K562 (cell line): ENCODE data around the gene CLCN6. TPM values are rescaled to one million over a fixed set of nuclear protein-coding genes. Genes with fewer than 3 reads are reported as not detected.

Source experiments
- ELF2 ChIP-seq: fragments of 250-450 bp; sonication (Bioruptor Pico); IDR thresholded peaks from 2 replicates; pipeline ENCODE4 v1.5.0; 2021; ENCODE audit warnings: mild to moderate bottlenecking
- FOXA3 ChIP-seq, 2 experiments: fragments of 450-650 bp in 1 of 2; sonication (generic) in 1 of 2; formaldehyde crosslinking; IDR thresholded peaks in 1 of 2; conservative IDR thresholded peaks in 1 of 2; 2 replicates each; pipeline versions ENCODE4 v1.4.0 to v1.8.0; 2020 to 2022; ENCODE audit warnings: mild to moderate bottlenecking in 2 of 2, missing genetic modification reagents in 1 of 2
- IFI16 ChIP-seq: fragments of 250-450 bp; sonication (Bioruptor Pico); IDR thresholded peaks from 2 replicates; pipeline ENCODE4 v2.1.2; 2022; ENCODE audit warnings: mild to moderate bottlenecking, inconsistent platforms
- JUNB ChIP-seq: fragments of 450-650 bp; formaldehyde crosslinking; conservative IDR thresholded peaks from 2 replicates; pipeline ENCODE4 v1.4.0; 2020; ENCODE audit warnings: mild to moderate bottlenecking
- MTA1 ChIP-seq: fragments of 450-650 bp; IDR thresholded peaks from 2 replicates; pipeline ENCODE4 v1.6.1; 2017; ENCODE audit warnings: borderline replicate concordance
- MYC ChIP-seq, 2 experiments: fragments of 250-450 bp in 1 of 2; sonication (Bioruptor Pico) in 1 of 2; IDR thresholded peaks; 2 replicates each; pipeline versions ENCODE4 v1.5.1 to v1.6.1; 2012 to 2021; ENCODE audit warnings: low read depth in 2 of 2, borderline replicate concordance in 1 of 2, improper control_type of control experiment in 1 of 2, low read length in 1 of 2, mild to moderate bottlenecking in 1 of 2, moderate library complexity in 1 of 2
- PCBP2 ChIP-seq: fragments of 200-400 bp; formaldehyde crosslinking; IDR thresholded peaks from 2 replicates; pipeline ENCODE4 v1.6.1; 2018; ENCODE audit warnings: low read length, low read depth, mild to moderate bottlenecking, moderate library complexity; ENCODE audit not compliant: poor library complexity, severe bottlenecking
- SAP30 ChIP-seq: fragments of 200-600 bp; sonication (generic); IDR thresholded peaks from 2 replicates; pipeline ENCODE4 v1.6.1; 2012; ENCODE audit warnings: borderline replicate concordance, low read depth, mild to moderate bottlenecking, moderate library complexity, low read length, control low read depth, inconsistent platforms; ENCODE audit not compliant: insufficient read depth, poor library complexity, severe bottlenecking
- SMAD3 ChIP-seq: fragments of 450-650 bp; formaldehyde crosslinking; conservative IDR thresholded peaks from 2 replicates; pipeline ENCODE4 v1.4.0; 2020; ENCODE audit warnings: mild to moderate bottlenecking
- SRSF3 ChIP-seq: fragments of 200-400 bp; formaldehyde crosslinking; IDR thresholded peaks from 2 replicates; pipeline ENCODE4 v1.6.1; 2016; ENCODE audit warnings: mild to moderate bottlenecking, low read length, moderate library complexity; ENCODE audit not compliant: insufficient read depth
- TOE1 ChIP-seq, 2 experiments: fragments of 450-650 bp in 1 of 2; sonication (generic) in 1 of 2; formaldehyde crosslinking in 1 of 2; IDR thresholded peaks; 2 replicates each; pipeline versions ENCODE4 v1.7.1 to v1.8.0; 2016 to 2022; ENCODE audit warnings: borderline replicate concordance in 2 of 2, mild to moderate bottlenecking in 2 of 2, antibody characterized with exemption in 1 of 2, inconsistent platforms in 1 of 2, low read depth in 1 of 2, missing genetic modification reagents in 1 of 2, moderate library complexity in 1 of 2
- ZFP36 ChIP-seq: fragments of 150-350 bp; IDR thresholded peaks from 2 replicates; pipeline ENCODE4 v1.6.1; 2018; ENCODE audit warnings: low read length, low read depth; ENCODE audit not compliant: partially characterized antibody
- ZHX1 ChIP-seq: fragments of 150-350 bp; conservative IDR thresholded peaks from 2 replicates; pipeline ENCODE4 v1.6.1; 2014; ENCODE audit warnings: low read length
- ZNF197 ChIP-seq: fragments of 200-800 bp; sonication (Bioruptor generic); IDR thresholded peaks from 2 replicates; pipeline ENCODE4 v1.6.1; 2016; ENCODE audit warnings: low read depth, missing genetic modification characterization, missing compliant biosample characterization
- ZNF212 ChIP-seq: fragments of 450-650 bp; formaldehyde crosslinking; IDR thresholded peaks from 2 replicates; pipeline ENCODE4 v1.4.0; 2020; ENCODE audit warnings: mild to moderate bottlenecking
- ZNF354B ChIP-seq: fragments of 250-450 bp; sonication (Bioruptor Pico); IDR thresholded peaks from 2 replicates; pipeline ENCODE4 v1.4.0; 2020
- polyA plus RNA-seq, 8 experiments: library from polyadenylated mRNA; depleted of rRNA in 4 of 8; stranded (reverse) in 5 of 8; unstranded in 3 of 8; fragments of >200 nt; fragmentation: Nextera tagmentation in 2 of 8; fragmentation: Illumina TruSeq in 1 of 8; extraction: Ambion mirVana in 2 of 8; extraction: Trizol in 1 of 8; gene quantifications; 2 replicates each; pipeline versions ENCODE4 v1.2.1 to v1.2.3, GENCODE V29; 2011 to 2014; ENCODE audit warnings: inconsistent platforms in 1 of 8, missing spikeins in 1 of 8
- total RNA-seq, 7 experiments: library from RNA; depleted of rRNA in 6 of 7; stranded (reverse); fragments of >200 nt in 6 of 7; fragmentation: Illumina TruSeq in 2 of 7; extraction: Trizol in 2 of 7; gene quantifications; 2 replicates each; pipeline versions ENCODE4 v1.2.1 to v1.2.3, GENCODE V29; 2011 to 2021; ENCODE audit warnings: low replicate concordance in 1 of 7
- TF ChIP-seq, protein P1 (sequence below), 3 experiments: IDR thresholded peaks in 2 of 3; conservative IDR thresholded peaks in 1 of 3; 2 replicates each; pipeline ENCODE4 v1.5.1; 2011 to 2012; ENCODE audit warnings: low read length in 3 of 3, mild to moderate bottlenecking in 3 of 3, control low read depth in 2 of 3, improper control_type of control experiment in 1 of 3, inconsistent platforms in 1 of 3, low read depth in 1 of 3, mixed read lengths in 1 of 3, moderate library complexity in 1 of 3; ENCODE audit not compliant: insufficient read depth in 2 of 3
- TF ChIP-seq, protein P2 (sequence below): fragments of 250-450 bp; sonication (Bioruptor Pico); IDR thresholded peaks from 2 replicates; pipeline ENCODE4 v1.9.0; 2021; ENCODE audit warnings: mild to moderate bottlenecking
- TF ChIP-seq, protein P3 (sequence below): fragments of 450-650 bp; formaldehyde crosslinking; IDR thresholded peaks from 2 replicates; pipeline ENCODE4 v1.4.0; 2020; ENCODE audit warnings: mild to moderate bottlenecking, moderate library complexity

CLCN6 gene
- total and polyA plus RNA-seq, 9 of the 15 experiments (the other 6 are each of a cell fraction or from before 2014, with no cell fraction given), result 2.0 to 21.8 (median 13.6) TPM

GRCh38 chr1:11882814-11883538 lies 77.0 kb downstream of the CLCN6 start (continued):
- no peak for TF ChIP-seq ZNF197 (CRISPR knock-in tag)
- TF ChIP-seq ELF2, result no peak
- peak; percentile 58 for TF ChIP-seq ZFP36
- TF ChIP-seq, protein P1, sequence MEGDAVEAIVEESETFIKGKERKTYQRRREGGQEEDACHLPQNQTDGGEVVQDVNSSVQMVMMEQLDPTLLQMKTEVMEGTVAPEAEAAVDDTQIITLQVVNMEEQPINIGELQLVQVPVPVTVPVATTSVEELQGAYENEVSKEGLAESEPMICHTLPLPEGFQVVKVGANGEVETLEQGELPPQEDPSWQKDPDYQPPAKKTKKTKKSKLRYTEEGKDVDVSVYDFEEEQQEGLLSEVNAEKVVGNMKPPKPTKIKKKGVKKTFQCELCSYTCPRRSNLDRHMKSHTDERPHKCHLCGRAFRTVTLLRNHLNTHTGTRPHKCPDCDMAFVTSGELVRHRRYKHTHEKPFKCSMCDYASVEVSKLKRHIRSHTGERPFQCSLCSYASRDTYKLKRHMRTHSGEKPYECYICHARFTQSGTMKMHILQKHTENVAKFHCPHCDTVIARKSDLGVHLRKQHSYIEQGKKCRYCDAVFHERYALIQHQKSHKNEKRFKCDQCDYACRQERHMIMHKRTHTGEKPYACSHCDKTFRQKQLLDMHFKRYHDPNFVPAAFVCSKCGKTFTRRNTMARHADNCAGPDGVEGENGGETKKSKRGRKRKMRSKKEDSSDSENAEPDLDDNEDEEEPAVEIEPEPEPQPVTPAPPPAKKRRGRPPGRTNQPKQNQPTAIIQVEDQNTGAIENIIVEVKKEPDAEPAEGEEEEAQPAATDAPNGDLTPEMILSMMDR (IDR thresholded peaks at IDR 0.05 in 2 of 3, conservative IDR thresholded peaks at IDR 0.05 in 1 of 3; ENCODE audit: insufficient read depth in 2 of 3, low read depth in 1 of 3, low read length in 3 of 3), result no peak
- peak; percentile 67; the same call in 1 of the 2 replicates for TF ChIP-seq TOE1 (IDR thresholded peaks at IDR 0.05; ENCODE audit: borderline replicate concordance)
- TF ChIP-seq TOE1 (CRISPR knock-in tag; IDR thresholded peaks at IDR 0.05; ENCODE audit: borderline replicate concordance, low read depth), result no peak
- TF ChIP-seq ZNF354B (CRISPR knock-in tag), result no peak
- 0 out of 4 replicates have a peak, but pooled peaks of 1 of the 2 experiments have one; percentile 4 for TF ChIP-seq FOXA3 (CRISPR knock-in tag; conservative IDR thresholded peaks at IDR 0.05 in 1 of 2, IDR thresholded peaks at IDR 0.05 in 1 of 2)
- TF ChIP-seq PCBP2, result no peak
- TF ChIP-seq IFI16 (CRISPR knock-in tag), result no peak
- no peak for TF ChIP-seq SAP30
- no peak for TF ChIP-seq ZHX1
- no peak for TF ChIP-seq ZNF212 (CRISPR knock-in tag)
- TF ChIP-seq MYC (IDR thresholded peaks at IDR 0.05; ENCODE audit: low read depth, low read length), result peak; percentile 87
- peak; percentile 23; the same call in 1 of the 2 replicates for TF ChIP-seq MYC (CRISPR knock-in tag; IDR thresholded peaks at IDR 0.05; ENCODE audit: borderline replicate concordance, low read depth)
- peak; percentile 71; the same call in 1 of the 2 replicates for TF ChIP-seq MTA1
- TF ChIP-seq, protein P2, sequence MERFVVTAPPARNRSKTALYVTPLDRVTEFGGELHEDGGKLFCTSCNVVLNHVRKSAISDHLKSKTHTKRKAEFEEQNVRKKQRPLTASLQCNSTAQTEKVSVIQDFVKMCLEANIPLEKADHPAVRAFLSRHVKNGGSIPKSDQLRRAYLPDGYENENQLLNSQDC (CRISPR knock-in tag), result no peak
- peak; percentile 92 for TF ChIP-seq SMAD3
- no peak for TF ChIP-seq SRSF3
- TF ChIP-seq, protein P3, sequence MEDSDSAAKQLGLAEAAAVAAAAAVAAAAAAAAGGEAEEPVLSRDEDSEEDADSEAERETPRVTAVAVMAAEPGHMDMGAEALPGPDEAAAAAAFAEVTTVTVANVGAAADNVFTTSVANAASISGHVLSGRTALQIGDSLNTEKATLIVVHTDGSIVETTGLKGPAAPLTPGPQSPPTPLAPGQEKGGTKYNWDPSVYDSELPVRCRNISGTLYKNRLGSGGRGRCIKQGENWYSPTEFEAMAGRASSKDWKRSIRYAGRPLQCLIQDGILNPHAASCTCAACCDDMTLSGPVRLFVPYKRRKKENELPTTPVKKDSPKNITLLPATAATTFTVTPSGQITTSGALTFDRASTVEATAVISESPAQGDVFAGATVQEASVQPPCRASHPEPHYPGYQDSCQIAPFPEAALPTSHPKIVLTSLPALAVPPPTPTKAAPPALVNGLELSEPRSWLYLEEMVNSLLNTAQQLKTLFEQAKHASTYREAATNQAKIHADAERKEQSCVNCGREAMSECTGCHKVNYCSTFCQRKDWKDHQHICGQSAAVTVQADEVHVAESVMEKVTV, result no peak
- TF ChIP-seq JUNB, result no peak
